ENCODE measurements around the gene ILK. TPM values are rescaled to one million over a fixed set of nuclear protein-coding genes. Genes with fewer than 3 reads are reported as not detected.
A peak's percentile ranks its signal among the peaks of the same experiment; 100 is the strongest.

The ILK gene
- total RNA-seq, 4 donors from 2014 or later, result 159 to 211 (median 169) TPM

DNA sequence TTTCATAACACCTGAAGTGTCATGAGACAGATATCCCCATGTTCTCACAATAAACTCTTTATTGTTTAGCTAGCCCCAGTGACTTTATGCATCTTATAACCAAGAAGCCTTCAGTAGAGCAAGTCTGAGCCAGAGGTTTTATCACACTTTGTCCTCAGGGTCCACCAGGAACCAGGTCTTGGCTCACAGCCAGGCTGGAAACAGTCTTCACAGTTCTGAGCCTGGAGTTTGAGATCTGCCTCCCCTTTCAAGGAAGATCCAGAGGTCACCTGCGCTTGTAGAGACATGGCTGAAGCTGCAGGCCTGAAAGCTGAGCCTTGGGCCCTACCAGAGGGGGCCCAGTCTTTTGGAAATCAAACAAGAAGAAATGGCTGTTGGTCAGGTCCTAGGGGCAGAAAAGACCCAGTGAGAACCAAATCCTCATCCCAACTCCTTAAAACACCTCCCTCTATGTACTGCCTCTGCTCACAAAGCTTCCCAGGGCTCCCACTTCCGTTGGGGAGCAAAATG is 3.6 kb upstream of the ILK start:
- H3K4me3 ChIP-seq, result no peak overlapping the region
- WGBS, 2 donors (ENCODE audit: low coverage in 1 of 2), result 84% methylated on average over 2 of the region's 2 CpGs; no CpG with 5 or more reads in 1 of the 2 donors
- intact Hi-C loops (cut with DNase I; ENCODE audit: low total_unique reads) (no loop called here), in situ Hi-C loops (cut with MboI; ENCODE audit: low pct_ligation_motif_present in 1 of 4, low pct_unique_long_range_greater_than_20kb in 1 of 4, low sequenced_read_pairs in 3 of 4) (loop anchor here in 2 of 4 donors (10.0 kb wide), 2 partner anchors 125 to 215 kb away; partner anchors contain the start of gene TRIM3 (in 1 of the 2))
- H3K9me3 ChIP-seq, result no peaks in the 10 kb centered on the region
- H3K27me3 ChIP-seq, result no peaks in the 10 kb centered on the region
- H3K36me3 ChIP-seq, result peaks cover 0 to 26% (median 10%) of the 10 kb centered on the region in 4 donors
- TF ChIP-seq EP300 (IDR thresholded peaks at IDR 0.05; ENCODE audit: low read depth), result no peak
- TF ChIP-seq, protein P1, sequence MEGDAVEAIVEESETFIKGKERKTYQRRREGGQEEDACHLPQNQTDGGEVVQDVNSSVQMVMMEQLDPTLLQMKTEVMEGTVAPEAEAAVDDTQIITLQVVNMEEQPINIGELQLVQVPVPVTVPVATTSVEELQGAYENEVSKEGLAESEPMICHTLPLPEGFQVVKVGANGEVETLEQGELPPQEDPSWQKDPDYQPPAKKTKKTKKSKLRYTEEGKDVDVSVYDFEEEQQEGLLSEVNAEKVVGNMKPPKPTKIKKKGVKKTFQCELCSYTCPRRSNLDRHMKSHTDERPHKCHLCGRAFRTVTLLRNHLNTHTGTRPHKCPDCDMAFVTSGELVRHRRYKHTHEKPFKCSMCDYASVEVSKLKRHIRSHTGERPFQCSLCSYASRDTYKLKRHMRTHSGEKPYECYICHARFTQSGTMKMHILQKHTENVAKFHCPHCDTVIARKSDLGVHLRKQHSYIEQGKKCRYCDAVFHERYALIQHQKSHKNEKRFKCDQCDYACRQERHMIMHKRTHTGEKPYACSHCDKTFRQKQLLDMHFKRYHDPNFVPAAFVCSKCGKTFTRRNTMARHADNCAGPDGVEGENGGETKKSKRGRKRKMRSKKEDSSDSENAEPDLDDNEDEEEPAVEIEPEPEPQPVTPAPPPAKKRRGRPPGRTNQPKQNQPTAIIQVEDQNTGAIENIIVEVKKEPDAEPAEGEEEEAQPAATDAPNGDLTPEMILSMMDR (IDR thresholded peaks at IDR 0.05), result no peak
- TF ChIP-seq POLR2A (IDR thresholded peaks at IDR 0.05), result no peak
- TF ChIP-seq POLR2AphosphoS5 (IDR thresholded peaks at IDR 0.05), result no peak
- peaks cover 10 to 27% (median 21%) of the 10 kb centered on the region in 4 donors for H3K4me1 ChIP-seq
- DNase-seq, result no peak
- no peak overlapping the region for H3K27ac ChIP-seq

DNA sequence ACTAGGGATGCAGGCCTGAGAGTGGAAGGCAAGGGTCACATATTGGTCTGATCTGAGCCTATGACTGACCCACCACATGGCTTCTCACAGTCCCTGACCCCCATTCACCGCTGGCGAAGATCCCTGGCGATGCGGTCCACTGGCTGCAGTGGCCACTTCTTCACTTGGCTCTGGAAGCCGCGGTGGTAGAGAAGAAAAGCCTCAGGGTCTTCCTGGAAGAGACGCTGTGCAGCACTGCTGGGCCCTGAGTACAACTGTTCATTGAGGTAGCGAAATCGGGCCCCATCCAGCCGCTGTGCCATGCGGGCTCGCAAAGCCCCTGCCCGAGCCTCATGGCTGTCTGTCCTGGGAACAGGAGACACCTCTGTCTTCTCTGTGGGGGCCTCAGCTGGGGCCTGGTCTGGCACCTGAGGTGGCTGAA is 2.5 kb upstream of the ILK start:
- intact Hi-C loops (cut with DNase I; ENCODE audit: low total_unique reads), result no loop called here
- no peaks in the 10 kb centered on the region for H3K9me3 ChIP-seq
- H3K27me3 ChIP-seq, result no peaks in the 10 kb centered on the region
- in situ Hi-C loops (cut with MboI; ENCODE audit: low pct_ligation_motif_present in 1 of 4, low pct_unique_long_range_greater_than_20kb in 1 of 4, low sequenced_read_pairs in 3 of 4), result loop anchor here in 2 of 4 donors (10.0 kb wide), 2 partner anchors 126 to 216 kb away; partner anchors contain the start of gene TRIM3 (in 1 of the 2)
- TF ChIP-seq POLR2A (IDR thresholded peaks at IDR 0.05), result no peak
- no peak for TF ChIP-seq POLR2AphosphoS5 (IDR thresholded peaks at IDR 0.05)
- TF ChIP-seq EP300 (IDR thresholded peaks at IDR 0.05; ENCODE audit: low read depth), result no peak
- TF ChIP-seq, protein P1 (IDR thresholded peaks at IDR 0.05), result no peak
- H3K27ac ChIP-seq, result no peak overlapping the region
- peaks cover 15 to 36% (median 31%) of the 10 kb centered on the region in 4 donors for H3K4me1 ChIP-seq
- peaks cover 0 to 26% (median 10%) of the 10 kb centered on the region in 4 donors for H3K36me3 ChIP-seq
- H3K4me3 ChIP-seq, result no peak overlapping the region
- no peak for DNase-seq
- WGBS, 2 donors (ENCODE audit: low coverage in 1 of 2), result 98% methylated on average over 13 of the region's 13 CpGs; no CpG with 5 or more reads in 1 of the 2 donors

DNA sequence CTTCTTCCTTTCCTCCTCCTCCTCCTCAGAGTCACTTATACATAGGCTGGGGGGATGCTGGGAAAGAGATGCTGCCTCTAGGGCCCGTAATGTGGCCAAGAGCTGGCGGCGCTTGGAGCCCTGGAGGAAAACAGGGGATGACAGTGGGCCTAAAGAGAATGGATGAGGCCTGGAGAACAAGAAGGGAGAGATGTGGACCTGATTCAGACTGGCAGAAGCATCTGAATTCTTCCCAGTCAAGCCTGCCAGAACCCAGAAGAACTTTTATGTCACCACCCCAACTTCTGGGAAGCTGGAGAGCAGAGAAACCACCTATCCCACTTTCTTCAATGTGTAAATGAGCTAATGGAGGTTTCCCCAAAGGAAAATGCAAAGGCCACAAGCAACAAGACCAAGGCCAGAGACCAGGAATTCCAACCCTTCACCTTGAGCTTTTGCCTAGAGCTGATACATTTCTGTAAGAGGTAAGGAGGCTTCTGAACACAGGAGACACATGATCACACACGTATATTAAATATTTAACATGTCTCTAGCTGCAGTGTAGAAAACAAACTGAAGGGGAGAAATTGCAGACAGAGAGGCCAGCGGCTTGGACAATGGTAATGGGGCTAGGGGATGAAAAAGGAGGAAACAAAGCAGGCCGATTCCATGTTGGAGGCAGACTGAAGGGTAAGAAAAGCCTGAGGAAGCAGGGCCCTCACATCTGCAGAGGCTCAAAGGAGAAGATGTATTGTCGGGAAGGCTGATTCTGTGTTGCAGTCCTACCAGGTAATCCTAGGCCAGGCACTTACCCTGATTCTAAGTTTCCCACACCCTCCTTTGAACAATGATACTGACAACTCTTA is 1.3 kb upstream of the ILK start:
- Histone ChIP-seq H3K36me3 (peaks cover 0 to 21% (median 10%) of the 10 kb centered on the region in 4 donors), H3K4me3 (peak overlapping the region; percentile 78 to 90 (median 88)), H3K9me3 (no peaks in the 10 kb centered on the region), H3K27ac (peak overlapping the region; percentile 96 to 99 (median 97)), H3K27me3 (no peaks in the 10 kb centered on the region), H3K4me1 (peaks cover 25 to 44% (median 38%) of the 10 kb centered on the region in 4 donors)
- WGBS, 2 donors (ENCODE audit: low coverage in 1 of 2), result 47 to 49% methylated on average over 7 of the region's 7 CpGs
- DNase-seq, result no peak
- in situ Hi-C loops (cut with MboI; ENCODE audit: low pct_ligation_motif_present in 1 of 4, low pct_unique_long_range_greater_than_20kb in 1 of 4, low sequenced_read_pairs in 3 of 4), result loop anchor here in 2 of 4 donors (10.0 kb wide), 2 partner anchors 128 to 218 kb away; partner anchors contain the start of gene TRIM3 (in 1 of the 2)
- TF ChIP-seq EP300 (IDR thresholded peaks at IDR 0.05; ENCODE audit: low read depth), result no peak
- TF ChIP-seq POLR2A (IDR thresholded peaks at IDR 0.05), result no peak
- TF ChIP-seq, protein P1 (IDR thresholded peaks at IDR 0.05), result no peak
- TF ChIP-seq POLR2AphosphoS5 (IDR thresholded peaks at IDR 0.05), result no peak
- intact Hi-C loops (cut with DNase I; ENCODE audit: low total_unique reads), result no loop called here

DNA sequence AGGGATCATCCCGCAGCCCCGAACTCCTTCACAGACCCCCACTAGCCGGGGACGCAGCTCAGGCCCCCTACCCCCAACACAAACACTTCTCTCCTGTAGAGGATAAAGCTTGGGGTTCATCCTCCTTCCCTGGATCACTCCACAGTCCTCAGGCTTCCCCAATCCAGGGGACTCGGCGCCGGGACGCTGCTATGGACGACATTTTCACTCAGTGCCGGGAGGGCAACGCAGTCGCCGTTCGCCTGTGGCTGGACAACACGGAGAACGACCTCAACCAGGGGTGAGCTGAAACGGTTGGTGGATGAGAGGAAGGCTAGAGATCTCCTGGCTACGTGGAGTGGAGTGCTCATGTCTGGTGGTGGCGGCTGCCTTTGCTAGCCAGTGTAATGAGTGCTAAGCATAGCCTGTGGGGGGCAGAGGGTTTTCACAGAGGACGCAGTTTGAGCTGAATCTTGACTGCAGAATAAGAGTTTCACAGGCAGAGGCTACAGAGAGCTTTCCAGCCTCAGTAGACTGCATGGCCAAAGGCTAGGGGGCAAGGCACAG is 580 bp downstream of the ILK start:
- H3K36me3 ChIP-seq, result peaks cover 0 to 27% (median 15%) of the 10 kb centered on the region in 4 donors
- DNase-seq, result peak; percentile 57
- peak overlapping the region; percentile 96 to 99 (median 97) for H3K27ac ChIP-seq
- H3K4me3 ChIP-seq, result peak overlapping the region; percentile 78 to 90 (median 88)
- no peaks in the 10 kb centered on the region for H3K9me3 ChIP-seq
- peak; percentile 32 for TF ChIP-seq POLR2A (IDR thresholded peaks at IDR 0.05)
- TF ChIP-seq POLR2AphosphoS5 (IDR thresholded peaks at IDR 0.05), result peak in 2 of 3 donors; percentile 35 to 69
- no peak for TF ChIP-seq EP300 (IDR thresholded peaks at IDR 0.05; ENCODE audit: low read depth)
- TF ChIP-seq, protein P1 (IDR thresholded peaks at IDR 0.05), result peak in 2 of 5 experiments; percentile 14 to 24
- intact Hi-C loops (cut with DNase I; ENCODE audit: low total_unique reads), result no loop called here
- WGBS, 2 donors (ENCODE audit: low coverage in 1 of 2), result 0% methylated on average over 20 of the region's 20 CpGs; no CpG with 5 or more reads in 1 of the 2 donors
- H3K4me1 ChIP-seq, result peaks cover 38 to 62% (median 49%) of the 10 kb centered on the region in 4 donors
- H3K27me3 ChIP-seq, result no peaks in the 10 kb centered on the region
- in situ Hi-C loops (cut with MboI; ENCODE audit: low pct_ligation_motif_present in 1 of 4, low pct_unique_long_range_greater_than_20kb in 1 of 4, low sequenced_read_pairs in 3 of 4), result loop anchor here in 2 of 4 donors (10.0 kb wide), 2 partner anchors 129 to 219 kb away; partner anchors contain the start of gene TRIM3 (in 1 of the 2)
